Measurements from ENCODE around the gene TSPAN18.

The TSPAN18 gene

GRCh38 chr11:44942029-44942955 lies 215.5 kb downstream of the TSPAN18 start:
- no peak for DNase-seq (ENCODE audit: low read depth)

- no peak for DNase-seq (ENCODE audit: low read depth)
These were observed 216.4 kb downstream of the TSPAN18 start for GRCh38 chr11:44943118-44943517.

- DNase-seq (ENCODE audit: low read depth), result no peak
These were observed 216.9 kb downstream of the TSPAN18 start for GRCh38 chr11:44943696-44944095.

- DNase-seq (ENCODE audit: low read depth), result no peak
These were observed 217.6 kb downstream of the TSPAN18 start for GRCh38 chr11:44944181-44944852.

- no peak for DNase-seq (ENCODE audit: low read depth)
These were observed 218.1 kb downstream of the TSPAN18 start for GRCh38 chr11:44944853-44945235.

- no peak for DNase-seq (ENCODE audit: low read depth)
These were observed 218.9 kb downstream of the TSPAN18 start for GRCh38 chr11:44945666-44946065.

- DNase-seq (ENCODE audit: low read depth), result no peak
These were observed 219.5 kb downstream of the TSPAN18 start for GRCh38 chr11:44946263-44946662.

- DNase-seq (ENCODE audit: low read depth), result no peak
These were observed 220.4 kb downstream of the TSPAN18 start for GRCh38 chr11:44947114-44947513.

GRCh38 chr11:44948155-44948554 lies 221.4 kb downstream of the TSPAN18 start:
- DNase-seq (ENCODE audit: low read depth), result no peak

GRCh38 chr11:44949160-44950030 lies 222.6 kb downstream of the TSPAN18 start:
- peak; percentile 9 for DNase-seq (ENCODE audit: low read depth)

GRCh38 chr11:44950031-44950624 lies 223.4 kb downstream of the TSPAN18 start:
- DNase-seq (ENCODE audit: low read depth), result peak; percentile 14

GRCh38 chr11:44950625-44951476 lies 224.1 kb downstream of the TSPAN18 start, which contains the start of gene TP53I11:
Gene TP53I11 (minus strand): TSS chr11:44950883. CDS start chr11:44938335, 12,548 bp downstream.
- peak; percentile 48 for DNase-seq (ENCODE audit: low read depth)

GRCh38 chr11:44952082-44952481 lies 225.3 kb downstream of the TSPAN18 start:
- no peak for DNase-seq (ENCODE audit: low read depth)

GRCh38 chr11:44952500-44953260 lies 225.9 kb downstream of the TSPAN18 start:
- DNase-seq (ENCODE audit: low read depth), result no peak

- no peak for DNase-seq (ENCODE audit: low read depth)
These were observed 227.5 kb downstream of the TSPAN18 start for GRCh38 chr11:44954051-44954906.

- DNase-seq (ENCODE audit: low read depth), result no peak
These were observed 228.4 kb downstream of the TSPAN18 start for GRCh38 chr11:44955015-44955738.

- DNase-seq (ENCODE audit: low read depth), result no peak
These were observed 230.3 kb downstream of the TSPAN18 start for GRCh38 chr11:44957040-44957515.
